ENCODE measurements around the gene PJVK. TPM values are rescaled to one million over a fixed set of nuclear protein-coding genes. Genes with fewer than 3 reads are reported as not detected.

PJVK gene
- total and polyA plus RNA-seq, 2 donors (not counting 3 experiments of a cell fraction or from before 2014, with no cell fraction given), result 1.3 to 1.4 TPM

DNA sequence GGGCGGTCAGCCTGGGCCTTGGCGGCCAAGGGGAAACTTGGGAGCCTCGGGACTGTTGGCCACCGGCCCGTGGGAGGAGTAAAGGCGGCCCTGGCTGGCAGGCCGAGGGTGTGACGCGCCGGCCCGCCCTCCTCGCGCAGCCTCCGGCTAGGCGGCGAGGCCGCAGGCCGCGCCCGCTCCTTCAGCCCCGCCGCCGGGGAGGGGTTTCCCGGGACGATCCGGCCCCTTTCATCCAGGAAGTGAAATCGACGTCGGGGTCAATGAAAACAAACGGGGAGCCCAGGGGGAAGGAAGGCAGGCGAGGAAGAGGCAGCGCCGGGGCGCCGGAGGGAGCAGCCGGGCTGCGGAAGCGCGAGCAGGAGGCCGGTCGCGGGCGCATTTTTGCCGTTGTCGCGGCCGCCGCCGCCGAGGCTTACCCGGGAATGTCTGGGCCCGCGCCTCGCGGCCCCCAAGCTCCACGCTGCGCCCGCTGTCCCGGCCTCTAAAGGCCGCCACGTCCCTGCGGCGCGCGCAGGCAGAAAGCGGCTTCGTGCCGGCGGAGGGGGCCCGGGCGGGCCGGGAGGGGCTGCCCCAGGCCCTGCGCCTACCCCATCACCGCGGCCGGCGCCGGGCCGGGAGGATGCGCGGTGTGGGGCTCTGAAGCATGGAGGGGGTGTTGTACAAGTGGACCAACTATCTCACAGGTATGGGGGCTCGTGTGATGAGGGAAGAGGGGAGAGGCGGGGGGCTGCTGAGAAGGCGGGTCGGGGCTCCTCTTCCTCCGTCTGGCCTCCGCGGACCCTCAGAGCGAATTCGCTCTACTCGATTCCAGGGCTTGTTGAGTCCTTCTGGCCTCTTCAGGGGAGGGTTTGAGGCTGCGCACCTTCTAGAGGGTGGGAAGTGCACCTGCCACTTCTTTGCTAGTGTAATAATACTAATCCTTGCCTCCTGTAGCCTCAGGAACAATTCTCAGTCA lies 29.3 kb downstream of the PJVK start, which contains the start of gene PLEKHA3:
TSS of gene PLEKHA3 (plus strand) at position 231 of the 955 bp plus-strand sequence. CDS start at position 644, 413 bp downstream.
- H3K79me2 ChIP-seq (ENCODE audit: control insufficient read depth, insufficient read depth, low read length), result peaks cover 49% of the 10 kb centered on the region

More for the DNA sequence above, 29.3 kb downstream of the PJVK start, which contains the start of gene PLEKHA3:
- intact Hi-C loops (cut with micrococcal nuclease) (loop anchor here (1.0 to 10.0 kb wide), 4 partner anchors 43 to 782 kb away; partner anchors contain the start of gene SESTD1), dilution Hi-C loops (cut with MboI; ENCODE audit: extremely low pct_ligation_motif_present, low sequenced_read_pairs) (no loop called here)
- TF ChIP-seq EZH2 (IDR thresholded peaks at IDR 0.05; ENCODE audit: borderline replicate concordance, low read depth, low read length, severe bottlenecking) (no peak), POLR2A (IDR thresholded peaks at IDR 0.05; ENCODE audit: low read depth, low read length) (peak; percentile 65), FOS (IDR thresholded peaks at IDR 0.05; ENCODE audit: borderline replicate concordance, insufficient read depth, low read length) (no peak), GATA2 (IDR thresholded peaks at IDR 0.05; ENCODE audit: insufficient read depth, insufficient read length, low read depth, low read length) (no peak), MYC (IDR thresholded peaks at IDR 0.05; ENCODE audit: low read depth, low read length) (no peak), JUN (IDR thresholded peaks at IDR 0.05; ENCODE audit: borderline replicate concordance, insufficient read depth, insufficient read length, low read depth) (no peak), POLR2AphosphoS5 (IDR thresholded peaks at IDR 0.05; ENCODE audit: insufficient read depth, low read depth, low read length) (peak; percentile 71)
- TF ChIP-seq, protein P1, sequence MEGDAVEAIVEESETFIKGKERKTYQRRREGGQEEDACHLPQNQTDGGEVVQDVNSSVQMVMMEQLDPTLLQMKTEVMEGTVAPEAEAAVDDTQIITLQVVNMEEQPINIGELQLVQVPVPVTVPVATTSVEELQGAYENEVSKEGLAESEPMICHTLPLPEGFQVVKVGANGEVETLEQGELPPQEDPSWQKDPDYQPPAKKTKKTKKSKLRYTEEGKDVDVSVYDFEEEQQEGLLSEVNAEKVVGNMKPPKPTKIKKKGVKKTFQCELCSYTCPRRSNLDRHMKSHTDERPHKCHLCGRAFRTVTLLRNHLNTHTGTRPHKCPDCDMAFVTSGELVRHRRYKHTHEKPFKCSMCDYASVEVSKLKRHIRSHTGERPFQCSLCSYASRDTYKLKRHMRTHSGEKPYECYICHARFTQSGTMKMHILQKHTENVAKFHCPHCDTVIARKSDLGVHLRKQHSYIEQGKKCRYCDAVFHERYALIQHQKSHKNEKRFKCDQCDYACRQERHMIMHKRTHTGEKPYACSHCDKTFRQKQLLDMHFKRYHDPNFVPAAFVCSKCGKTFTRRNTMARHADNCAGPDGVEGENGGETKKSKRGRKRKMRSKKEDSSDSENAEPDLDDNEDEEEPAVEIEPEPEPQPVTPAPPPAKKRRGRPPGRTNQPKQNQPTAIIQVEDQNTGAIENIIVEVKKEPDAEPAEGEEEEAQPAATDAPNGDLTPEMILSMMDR (IDR thresholded peaks at IDR 0.05; ENCODE audit: extremely low read depth in 1 of 2, insufficient read depth in 1 of 2, low read depth in 1 of 2, low read length in 2 of 2), result no peak
- TF ChIP-seq, protein P2, sequence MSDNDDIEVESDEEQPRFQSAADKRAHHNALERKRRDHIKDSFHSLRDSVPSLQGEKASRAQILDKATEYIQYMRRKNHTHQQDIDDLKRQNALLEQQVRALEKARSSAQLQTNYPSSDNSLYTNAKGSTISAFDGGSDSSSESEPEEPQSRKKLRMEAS (IDR thresholded peaks at IDR 0.05; ENCODE audit: insufficient read depth, insufficient read length), result no peak
- Histone ChIP-seq H4K20me1 (replicated peaks; ENCODE audit: control insufficient read depth, extremely low read depth, insufficient read depth, low read length) (no peaks in the 10 kb centered on the region), H2AFZ (ENCODE audit: low read depth, low read length) (peak within 1 kb of the TSS; percentile 52), H3K9ac (replicated peaks; ENCODE audit: extremely low read depth, insufficient read depth, low read length) (peak within 1 kb of the TSS; percentile 70), H3K9me3 (replicated peaks; ENCODE audit: control insufficient read depth, insufficient read depth, low read length) (no peaks in the 10 kb centered on the region), H3K4me1 (ENCODE audit: control insufficient read depth, extremely low read depth, insufficient read depth, low read length) (peaks cover 37% of the 10 kb centered on the region), H3K36me3 (ENCODE audit: control insufficient read depth in 2 of 2, extremely low read depth in 1 of 2, insufficient read depth in 2 of 2, low read length in 2 of 2) (no peaks in the 10 kb centered on the region), H3K27ac (ENCODE audit: insufficient read depth, low read depth, low read length) (peak within 1 kb of the TSS; percentile 42), H3K4me3 (replicated peaks in 1 of 3; ENCODE audit: insufficient read depth in 1 of 3, low read depth in 1 of 3, low read length in 3 of 3) (peak within 1 kb of the TSS; percentile 62 to 91 (median 90)), H3K9me1 (replicated peaks; ENCODE audit: control insufficient read depth, extremely low read depth, insufficient read depth, low read length) (no peaks in the 10 kb centered on the region), H3K4me2 (ENCODE audit: insufficient read depth, low read length) (peak within 1 kb of the TSS; percentile 98), H3K27me3 (ENCODE audit: control insufficient read depth in 2 of 2, insufficient read depth in 2 of 2, low read length in 2 of 2) (no peaks in the 10 kb centered on the region)
- FAIRE-seq, result peak; percentile 89
- DNase-seq (ENCODE audit: low read depth, low spot score), result peak; percentile 97
- no TSS peak for BruUV-seq (replicated peaks)
- CTCF ChIA-PET, result interaction anchor here (1.2 kb wide), 2 partner anchors 42 to 66 kb away, joined by 3 to 8 read pairs; no protein-coding TSS in a partner anchor
- POLR2A ChIA-PET, result interaction anchor here (1.4 kb wide), 1 partner anchor 29 kb away, joined by 10 read pairs; the partner anchor contains the start of genes PJVK and PRKRA
